Measurements from ENCODE around the gene CYP1A1. TPM values are rescaled to one million over a fixed set of nuclear protein-coding genes. Genes with fewer than 3 reads are reported as not detected.
"Not testable (repeated sequence)": the region's sequence is repeated elsewhere in the genome, so short reads cannot be mapped to it uniquely, and the experiment has no call there.

The CYP1A1 gene
- polyA plus RNA-seq, 4 donors: 0.20 TPM; not detected in 3

DNA sequence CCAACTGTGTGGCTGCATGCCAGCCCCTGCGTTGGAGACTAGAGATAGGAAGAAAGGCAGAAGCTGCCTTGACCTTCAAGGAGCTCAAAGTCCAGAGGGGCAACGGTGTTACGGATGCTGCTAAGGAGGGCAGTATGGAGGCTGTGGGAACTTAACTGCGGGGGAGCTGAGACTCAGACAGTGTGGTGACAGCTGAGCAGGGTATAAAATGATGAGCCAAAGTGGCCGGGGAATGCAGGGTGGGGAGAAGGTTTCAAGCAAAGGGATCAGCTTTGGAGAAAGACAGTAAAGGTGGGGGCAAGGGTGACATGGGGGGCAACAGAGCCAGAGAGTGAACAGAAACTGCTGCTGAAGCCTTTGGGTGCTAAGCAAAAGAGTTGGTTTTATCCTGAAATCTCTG lies 17.1 kb upstream of the CYP1A1 start:
- no peak for DNase-seq (ENCODE audit: low read depth in 4 of 4, low spot score in 2 of 4)

DNA sequence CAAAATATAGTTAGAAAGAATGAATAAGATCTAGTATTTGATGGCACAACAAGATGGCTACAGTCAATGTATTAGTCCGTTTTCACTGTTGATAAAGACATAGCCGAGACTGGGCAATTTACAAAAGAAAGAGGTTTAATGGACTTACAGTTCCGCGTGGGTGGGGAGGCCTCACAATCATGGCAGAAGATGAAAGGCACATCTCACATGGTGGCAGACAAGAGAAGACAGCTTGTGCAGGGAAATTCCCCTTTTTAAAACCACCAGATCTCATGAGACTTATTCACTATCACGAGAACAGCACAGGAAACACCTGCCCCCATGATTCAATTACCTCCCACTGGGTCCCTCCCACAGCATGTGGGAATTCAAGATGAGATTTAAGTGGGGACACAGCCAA lies 12.9 kb upstream of the CYP1A1 start:
- not testable (repeated sequence) for DNase-seq (ENCODE audit: low read depth in 4 of 4, low spot score in 2 of 4)

DNA sequence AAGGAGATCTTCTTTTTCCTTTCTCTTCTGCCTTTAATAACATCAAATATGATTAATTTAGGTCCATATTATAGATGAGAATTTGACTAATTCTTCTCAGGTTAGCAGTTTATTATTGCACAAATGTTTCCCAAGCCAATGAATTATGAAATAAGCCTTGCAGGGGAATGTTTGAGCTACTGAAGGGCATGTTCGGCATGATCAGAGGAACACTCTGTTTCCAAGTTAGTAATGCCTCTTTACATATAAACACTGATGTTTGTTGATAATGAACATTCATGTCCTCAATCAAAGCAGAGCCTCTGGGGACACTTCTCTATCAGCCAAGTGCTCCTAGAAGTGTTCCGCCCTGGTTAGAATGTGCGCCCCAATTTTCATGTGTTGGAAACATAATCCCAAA lies 10.0 kb upstream of the CYP1A1 start:
- DNase-seq (ENCODE audit: low read depth in 4 of 4, low spot score in 2 of 4): no peak

DNA sequence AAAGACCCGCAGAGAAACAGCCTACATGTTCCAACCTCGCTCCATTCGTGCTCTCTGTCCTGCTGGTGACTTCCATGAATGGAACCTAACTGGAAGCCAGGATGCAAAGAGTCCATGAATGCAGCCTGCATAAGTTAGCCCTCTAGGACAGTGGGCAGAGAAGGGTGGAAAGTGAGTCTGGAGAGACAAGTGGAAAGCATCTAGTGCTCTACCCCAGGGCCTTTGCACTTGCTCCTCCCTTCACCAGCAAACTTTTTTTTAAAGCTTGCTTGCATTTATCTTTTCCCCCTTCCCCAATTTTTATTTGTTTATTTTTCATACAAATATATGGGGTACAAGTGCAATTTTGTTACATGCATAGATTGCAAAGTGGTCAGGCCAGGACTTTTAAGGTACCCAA lies 7.9 kb upstream of the CYP1A1 start:
- DNase-seq (ENCODE audit: low read depth in 4 of 4, low spot score in 2 of 4): no peak

DNA sequence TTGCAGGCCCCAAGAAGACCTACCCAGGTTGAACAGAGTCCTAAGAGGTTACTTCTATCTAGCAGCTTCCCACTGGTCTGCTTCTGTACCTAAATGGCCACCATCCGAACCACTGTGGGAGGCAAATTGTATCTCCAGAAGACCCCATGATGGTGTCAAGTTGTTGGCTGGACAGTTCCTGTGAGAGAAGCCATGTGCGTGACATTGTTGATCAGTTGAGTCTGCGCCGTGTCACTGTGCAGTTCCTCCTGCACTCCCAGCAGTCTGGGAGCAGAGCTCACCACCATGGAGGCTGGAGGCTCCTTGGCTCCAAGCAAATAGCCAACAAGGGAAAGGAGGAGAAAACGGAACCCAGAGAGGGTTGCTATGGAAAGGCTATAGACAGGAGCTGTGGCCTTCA lies 7.5 kb upstream of the CYP1A1 start:
- no peak for DNase-seq (ENCODE audit: low read depth in 4 of 4, low spot score in 2 of 4)

DNA sequence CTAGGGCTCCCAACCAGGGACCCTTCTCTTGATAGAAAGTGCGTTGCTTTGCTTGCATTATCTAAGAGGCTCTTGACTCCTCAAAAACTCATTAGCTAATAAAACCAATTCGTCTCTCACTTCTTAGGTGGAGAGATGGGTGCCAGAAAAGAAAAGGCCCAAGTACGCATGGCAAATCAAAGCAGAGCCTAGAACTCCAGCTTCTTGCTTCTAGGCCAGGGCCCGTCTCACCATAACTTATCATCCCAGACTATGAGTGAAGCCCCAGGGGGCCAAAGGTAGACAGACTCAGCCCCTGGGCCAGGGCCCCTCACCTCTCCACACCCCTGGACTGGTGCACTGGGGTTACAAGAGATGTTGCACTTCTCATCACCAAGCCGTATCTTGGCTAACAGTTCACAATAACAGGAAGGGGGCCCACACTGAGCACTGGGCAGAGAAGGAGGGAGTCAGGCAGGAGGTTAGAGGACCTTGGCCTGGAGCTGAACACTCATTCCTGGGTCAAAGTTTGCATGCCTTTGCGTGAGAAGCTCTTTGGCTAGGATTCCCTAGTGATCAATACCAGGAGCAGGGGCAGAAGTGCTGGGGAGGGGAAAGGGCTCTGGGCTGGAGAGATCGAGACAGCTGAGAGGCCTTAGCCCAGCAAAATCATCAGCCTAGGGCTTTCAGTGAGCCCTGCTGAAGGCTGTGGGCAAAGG lies 5.4 kb upstream of the CYP1A1 start:
- no peak for DNase-seq (ENCODE audit: low read depth in 4 of 4, low spot score in 2 of 4)

DNA sequence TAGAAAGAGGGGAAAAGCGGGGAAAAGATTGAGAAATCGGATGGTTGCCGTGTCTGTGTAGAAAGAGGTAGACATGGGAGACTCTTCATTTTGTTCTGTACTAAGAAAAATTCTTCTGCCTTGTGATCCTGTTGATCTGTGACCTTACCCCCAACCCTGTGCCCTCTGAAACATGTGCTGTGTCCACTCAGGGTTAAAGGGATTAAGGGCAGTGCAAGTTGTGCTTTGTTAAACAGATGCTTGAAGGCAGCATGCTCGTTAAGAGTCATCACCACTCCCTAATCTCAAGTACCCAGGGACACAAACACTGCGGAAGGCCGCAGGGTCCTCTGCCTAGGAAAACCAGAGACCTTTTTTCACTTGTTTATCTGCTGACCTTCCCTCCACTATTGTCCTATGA lies 4.0 kb upstream of the CYP1A1 start:
- not testable (repeated sequence) for DNase-seq (ENCODE audit: low read depth in 4 of 4, low spot score in 2 of 4)

DNA sequence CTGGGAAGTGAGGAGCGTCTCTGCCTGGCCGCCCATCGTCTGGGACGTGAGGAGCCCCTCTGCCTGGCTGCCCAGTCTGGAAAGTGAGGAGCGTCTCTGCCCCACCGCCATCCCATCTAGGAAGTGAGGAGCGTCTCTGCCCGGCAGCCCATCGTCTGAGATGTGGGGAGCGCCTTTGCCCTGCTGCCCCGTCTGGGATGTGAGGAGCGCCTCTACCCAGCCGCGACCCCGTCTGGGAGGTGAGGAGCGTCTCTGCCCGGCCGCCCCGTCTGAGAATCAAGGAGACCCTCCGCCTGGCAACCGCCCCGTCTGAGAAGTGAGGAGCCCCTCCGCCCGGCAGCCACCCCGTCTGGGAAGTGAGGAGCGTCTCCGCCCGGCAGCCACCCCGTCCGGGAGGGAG lies 3.4 kb upstream of the CYP1A1 start:
- DNase-seq (ENCODE audit: low read depth in 4 of 4, low spot score in 2 of 4): not testable (repeated sequence)

DNA sequence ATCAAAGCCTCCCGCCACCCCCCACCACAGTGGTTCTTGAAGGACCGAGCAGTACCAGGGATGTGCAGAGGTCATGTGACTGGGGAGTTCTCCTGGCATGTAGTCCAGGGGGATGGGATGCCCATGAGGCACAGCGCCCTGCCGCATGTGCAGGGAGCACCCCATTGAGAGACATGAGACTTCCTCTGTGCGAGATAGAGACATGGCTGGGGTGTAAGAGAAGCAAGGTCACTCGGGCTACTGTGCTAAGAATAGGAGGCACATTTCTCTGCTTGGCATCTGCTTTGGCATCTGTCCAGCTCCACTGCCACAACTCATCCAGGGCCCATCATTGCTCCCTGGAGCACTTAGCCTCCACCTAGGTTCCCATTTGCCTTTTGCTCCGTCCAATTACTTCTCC lies 2.4 kb upstream of the CYP1A1 start:
- no peak for DNase-seq (ENCODE audit: low read depth in 4 of 4, low spot score in 2 of 4)

DNA sequence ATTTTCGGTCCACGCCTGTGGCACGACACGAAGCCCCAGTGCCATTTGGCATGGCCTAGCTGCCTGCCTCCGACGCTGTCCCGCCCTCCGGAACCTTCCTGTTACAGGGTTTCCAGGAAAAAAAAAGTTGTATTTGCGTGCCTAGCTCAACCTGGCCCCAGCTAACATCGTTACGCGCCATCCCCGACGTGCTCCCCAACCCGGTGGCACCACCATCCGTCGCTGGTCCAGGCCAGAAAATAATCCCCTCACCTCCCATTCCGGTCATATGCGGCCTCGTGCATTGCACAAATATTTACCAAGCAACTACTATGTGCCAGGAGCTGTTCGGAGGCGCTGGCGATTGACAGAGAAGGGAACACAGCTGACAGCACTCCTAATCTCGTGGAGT lies 1.4 kb upstream of the CYP1A1 start:
- DNase-seq (ENCODE audit: low read depth in 4 of 4, low spot score in 2 of 4): no peak

DNA sequence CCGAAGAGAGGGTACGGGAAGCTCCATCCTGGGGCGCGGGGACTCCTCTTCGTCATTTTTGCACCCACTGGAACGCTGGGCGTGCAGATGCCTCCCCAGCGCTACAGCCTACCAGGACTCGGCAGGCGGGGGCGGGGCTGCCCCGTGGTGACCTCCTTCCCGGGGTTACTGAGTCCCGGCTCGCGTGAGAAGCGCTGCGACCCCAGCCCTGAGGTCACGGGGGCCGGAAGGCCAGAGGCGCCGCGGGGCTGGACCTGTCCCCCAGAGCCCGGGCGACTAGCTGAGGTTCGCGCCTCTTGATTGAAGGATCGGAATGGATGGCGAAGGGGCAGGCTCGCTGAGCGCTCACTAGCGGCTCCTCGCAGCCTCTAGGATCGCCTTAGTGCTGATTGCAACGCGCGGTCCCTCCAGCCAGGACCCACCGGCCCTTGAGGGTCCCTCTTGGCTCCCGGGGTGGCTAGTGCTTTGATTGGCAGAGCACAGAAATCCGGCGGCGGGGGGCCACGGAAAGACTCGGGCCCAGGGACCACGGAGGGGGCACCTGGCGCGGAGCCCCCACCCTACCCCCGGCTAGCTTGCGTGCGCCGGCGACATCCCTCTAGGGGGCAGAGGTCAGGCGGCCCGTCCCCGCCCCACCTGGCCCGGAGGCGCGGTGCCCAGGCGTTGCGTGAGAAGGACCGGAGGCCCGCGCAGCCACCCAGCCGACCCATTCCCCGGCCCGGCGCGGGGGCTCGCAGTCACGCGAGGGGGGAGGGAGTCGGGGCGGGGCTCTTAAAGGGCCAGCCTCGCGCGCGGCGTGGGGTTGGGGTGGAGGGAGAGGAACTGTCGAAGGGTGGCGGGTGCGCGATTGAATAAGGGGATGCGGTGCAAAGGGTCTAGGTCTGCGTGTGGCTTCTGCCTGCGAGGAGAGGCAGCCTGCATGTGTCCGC lies 781 bp upstream of the CYP1A1 start:
- DNase-seq (ENCODE audit: low read depth in 4 of 4, low spot score in 2 of 4): no peak

DNA sequence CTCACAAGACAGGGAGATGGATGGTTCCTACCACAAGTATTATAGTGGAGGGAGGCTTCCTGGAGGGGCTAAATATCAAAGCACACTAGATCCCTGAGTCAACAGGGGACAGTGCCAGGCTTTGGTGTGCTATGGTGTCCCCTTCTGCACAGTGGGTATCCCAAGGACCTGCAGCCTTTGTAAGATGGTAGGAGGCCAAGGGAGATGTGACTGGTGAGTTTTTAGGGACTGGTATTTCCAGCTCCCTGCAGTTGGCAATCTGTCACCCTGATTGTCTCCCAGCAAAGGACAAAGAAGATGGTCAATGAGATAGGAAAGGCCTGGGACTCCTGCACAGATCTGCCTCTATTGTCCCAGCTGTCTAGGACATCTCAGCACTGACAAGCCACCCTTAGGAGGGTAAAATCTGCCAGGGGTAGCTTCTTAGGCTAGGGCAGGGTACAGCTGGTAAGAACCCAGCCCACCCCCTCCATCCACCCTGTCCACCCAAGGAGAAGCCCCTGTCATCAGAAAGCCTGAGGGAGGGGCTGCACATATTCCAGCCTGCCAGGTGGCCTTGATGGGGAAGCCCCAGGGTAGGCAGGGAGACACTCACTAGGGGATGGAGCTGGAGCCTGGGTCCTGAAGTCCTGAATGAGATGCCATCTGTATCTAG lies 631 bp downstream of the CYP1A1 start:
- DNase-seq (ENCODE audit: low read depth in 4 of 4, low spot score in 2 of 4): no peak

DNA sequence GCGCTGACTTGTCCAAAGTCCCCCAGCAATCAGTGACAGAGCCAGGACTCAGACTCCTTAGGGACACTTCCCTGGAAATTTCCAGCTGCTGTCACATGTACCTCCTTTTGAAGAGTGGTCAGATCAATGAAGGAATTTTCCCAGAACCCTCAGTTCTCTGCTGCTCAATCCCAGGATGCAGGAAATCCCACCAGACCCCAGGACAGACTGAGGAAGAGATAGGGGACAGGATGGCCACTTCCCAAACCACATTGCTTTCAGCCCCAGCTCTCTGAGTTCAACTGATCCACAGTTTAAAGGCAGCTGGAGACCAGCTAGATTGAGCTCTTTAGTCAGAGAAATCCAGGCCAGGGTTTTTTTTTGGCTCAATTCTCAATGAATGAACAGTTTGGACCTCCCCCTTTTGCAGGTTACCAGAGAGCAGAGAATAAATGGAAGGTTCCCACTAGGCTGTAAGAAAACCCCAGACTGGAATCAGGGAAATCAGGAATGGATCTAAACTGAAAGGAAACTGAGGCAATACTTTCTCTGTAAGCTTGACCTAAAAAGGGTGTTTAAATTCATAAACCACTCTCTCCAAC lies 1.5 kb downstream of the CYP1A1 start:
- peak in 3 of 4 donors; percentile 27 to 74 (median 29) for DNase-seq (ENCODE audit: low read depth in 4 of 4, low spot score in 2 of 4)

DNA sequence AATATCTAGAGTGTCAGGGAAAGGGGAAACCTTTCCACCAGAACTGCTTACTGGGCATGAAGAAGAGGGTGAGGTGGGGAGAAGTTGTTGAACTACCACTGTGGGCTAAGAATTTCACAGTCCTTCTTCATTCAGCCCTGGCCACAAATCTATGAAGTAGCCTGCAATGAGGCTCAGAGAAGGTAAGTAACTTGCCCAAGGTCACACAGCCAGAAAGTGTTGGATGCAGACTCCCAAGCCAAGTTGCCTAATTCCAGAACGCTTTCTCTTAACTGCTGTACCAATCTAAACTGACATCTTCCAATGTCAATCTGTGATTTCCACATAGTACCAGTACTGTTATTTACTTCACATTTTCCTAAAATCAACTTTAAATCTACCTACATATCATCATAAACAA lies 2.1 kb downstream of the CYP1A1 start:
- DNase-seq (ENCODE audit: low read depth in 4 of 4, low spot score in 2 of 4): no peak

DNA sequence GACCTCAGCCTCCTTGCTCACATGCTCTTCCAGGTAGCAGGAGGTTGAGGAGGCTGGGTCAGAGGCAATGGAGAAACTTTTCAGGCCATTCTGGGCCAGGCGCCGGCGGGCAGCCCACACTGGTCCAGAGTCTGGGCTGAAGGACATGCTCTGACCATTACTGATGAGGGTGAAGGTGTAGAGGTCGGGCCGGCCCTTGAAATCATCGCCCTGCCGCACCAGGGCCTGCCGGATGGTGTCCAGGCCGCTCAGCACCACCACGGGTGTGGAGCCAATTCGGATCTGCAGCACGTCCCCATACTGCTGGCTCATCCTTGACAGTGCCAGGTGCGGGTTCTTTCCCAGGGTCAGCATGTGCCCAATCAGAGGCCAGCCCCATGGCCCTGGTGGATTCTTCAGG lies 2.7 kb downstream of the CYP1A1 start:
- no peak for DNase-seq (ENCODE audit: low read depth in 4 of 4, low spot score in 2 of 4)

DNA sequence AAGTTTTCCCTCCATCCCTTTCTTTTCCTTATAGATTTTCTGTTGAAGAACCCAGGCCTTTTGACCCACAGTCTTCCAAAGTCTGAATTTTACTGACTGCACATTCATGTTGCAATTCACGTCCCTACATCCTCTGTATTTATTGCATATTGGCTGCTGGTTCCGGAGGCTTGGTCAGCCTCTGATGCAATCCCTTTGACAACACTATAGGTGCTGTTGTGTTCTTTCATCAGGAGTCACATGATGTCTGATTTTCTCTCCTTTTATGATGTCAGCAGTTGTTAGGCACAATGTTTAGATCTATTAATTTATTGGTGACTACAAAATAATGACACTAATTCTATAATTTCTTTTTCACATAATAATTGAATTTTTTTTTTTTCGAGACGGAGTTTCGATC lies 8.7 kb downstream of the CYP1A1 start:
- DNase-seq (ENCODE audit: low read depth in 4 of 4, low spot score in 2 of 4): no peak

DNA sequence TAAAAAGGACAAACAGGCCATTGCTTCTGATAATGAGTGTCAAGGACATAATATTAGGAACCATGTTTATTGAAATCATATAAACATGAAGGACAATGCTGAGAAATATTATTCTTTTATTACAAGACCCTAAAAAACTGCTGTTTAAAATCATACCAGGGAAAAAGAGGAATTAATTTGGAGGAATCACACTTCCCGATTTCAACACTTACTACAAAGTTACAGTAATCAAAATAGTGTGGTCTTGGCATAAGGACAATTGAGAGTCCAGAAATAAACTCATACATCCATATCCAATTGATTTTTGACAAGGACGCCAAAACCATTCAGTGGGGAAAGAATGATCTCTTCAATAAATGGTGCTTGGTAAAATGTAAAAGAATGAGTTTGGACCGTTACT lies 13.0 kb downstream of the CYP1A1 start:
- no peak for DNase-seq (ENCODE audit: low read depth in 4 of 4, low spot score in 2 of 4)

DNA sequence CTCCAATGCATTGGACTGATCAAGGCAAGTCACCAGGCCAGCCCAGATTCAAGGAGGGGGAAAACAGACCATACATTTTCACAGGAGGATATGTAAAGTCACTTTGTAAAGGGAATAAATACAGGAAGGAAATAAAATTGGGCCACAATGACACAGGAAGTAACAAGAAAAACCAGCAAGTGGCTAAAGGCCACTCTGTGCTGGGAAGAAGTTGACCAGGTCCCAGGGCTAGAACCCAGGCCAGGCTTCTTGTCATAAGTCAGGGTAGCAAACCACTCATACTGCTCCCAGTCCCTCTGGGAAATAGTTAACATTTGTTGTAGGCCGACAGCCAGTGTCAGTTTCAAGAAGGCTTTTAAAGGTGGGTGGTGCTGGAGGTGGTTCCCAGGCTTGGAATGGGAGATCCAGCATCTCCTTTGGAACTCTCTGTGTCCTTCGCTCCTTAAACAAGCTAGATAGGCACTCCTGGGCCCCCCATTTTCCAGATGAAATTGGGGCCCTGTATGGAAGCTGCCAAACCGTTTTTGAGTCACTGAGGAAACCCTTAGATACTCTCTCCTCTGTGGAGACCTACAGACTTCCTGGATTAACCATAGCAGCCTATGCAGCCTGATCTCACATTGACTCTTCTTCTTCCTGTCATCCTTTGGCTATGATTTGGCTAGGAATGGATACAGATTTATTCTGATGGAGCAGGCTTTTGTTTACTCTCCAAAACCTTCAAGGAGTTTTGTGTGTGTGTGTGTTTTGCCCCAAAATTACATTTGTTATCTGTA lies 14.8 kb downstream of the CYP1A1 start:
- DNase-seq (ENCODE audit: low read depth in 4 of 4, low spot score in 2 of 4): no peak

DNA sequence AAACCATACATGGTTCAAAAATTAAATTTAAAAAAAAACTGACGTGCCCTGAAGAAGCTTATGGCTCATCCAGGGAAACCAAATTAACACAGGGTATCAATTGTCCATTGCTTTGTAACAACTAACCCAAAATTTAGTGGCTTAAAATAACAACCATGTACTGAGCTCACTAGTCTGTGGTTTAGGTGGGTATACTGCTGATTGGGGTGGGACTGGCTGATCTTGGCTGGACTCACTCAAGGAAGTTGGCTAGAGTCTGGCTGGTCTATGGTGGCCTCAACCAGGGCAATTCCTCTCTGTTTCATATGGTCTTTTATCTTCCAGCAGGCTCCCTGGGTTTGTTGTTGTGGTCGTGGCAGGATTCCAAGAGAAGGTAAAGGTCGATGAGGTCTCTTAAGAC lies 15.4 kb downstream of the CYP1A1 start:
- DNase-seq (ENCODE audit: low read depth in 4 of 4, low spot score in 2 of 4): no peak

DNA sequence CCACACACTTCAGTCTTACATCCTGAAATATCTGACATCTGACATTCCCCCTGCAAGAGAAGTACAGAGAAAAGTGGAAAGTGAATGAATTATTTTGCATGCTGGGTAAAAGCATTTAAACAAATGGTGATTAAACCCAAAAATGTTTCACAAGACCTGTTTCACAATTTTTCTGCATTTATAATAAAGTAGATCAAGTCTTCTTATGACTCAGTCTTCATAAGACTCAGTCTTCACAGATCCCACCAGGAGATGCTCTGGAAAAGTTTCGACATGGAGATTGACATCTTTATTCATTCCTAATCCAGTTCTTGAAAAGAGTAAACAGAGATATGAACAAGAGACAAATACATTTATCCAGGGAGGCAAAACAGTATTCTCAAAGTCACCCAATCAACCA lies 16.3 kb downstream of the CYP1A1 start:
- no peak for DNase-seq (ENCODE audit: low read depth in 4 of 4, low spot score in 2 of 4)
